GM21576 (cell line): ENCODE results near the gene NUP58.
"Not testable (repeated sequence)": the region's sequence is repeated elsewhere in the genome, so short reads cannot be mapped to it uniquely, and the experiment has no call there.

Experiments used
- ATAC-seq: cut with Tn5 transposase; IDR thresholded peaks from one replicate; pipeline ENCODE4 v1.9.1; 2021; ENCODE audit warnings: mild to moderate bottlenecking, moderate library complexity; ENCODE audit not compliant: unreplicated experiment

The NUP58 gene

GRCh38 chr13:25300861-25301346 is 521 bp upstream of the NUP58 start:
- ATAC-seq = no peak

GRCh38 chr13:25302121-25302520 is 696 bp downstream of the NUP58 start:
- no peak for ATAC-seq

- no peak for ATAC-seq
Observed at GRCh38 chr13:25306671-25307464, 5.4 kb downstream of the NUP58 start.

GRCh38 chr13:25310891-25311290 is 9.5 kb downstream of the NUP58 start:
- ATAC-seq = no peak

GRCh38 chr13:25318946-25319345 is 17.5 kb downstream of the NUP58 start:
- ATAC-seq = not testable (repeated sequence)

GRCh38 chr13:25319771-25320170 is 18.3 kb downstream of the NUP58 start:
- no peak for ATAC-seq

- no peak for ATAC-seq
Observed at GRCh38 chr13:25324100-25324499, 22.7 kb downstream of the NUP58 start.

- ATAC-seq = no peak
Observed at GRCh38 chr13:25329706-25330105, 28.3 kb downstream of the NUP58 start.

- no peak for ATAC-seq
Observed at GRCh38 chr13:25330541-25330940, 29.1 kb downstream of the NUP58 start.

GRCh38 chr13:25335856-25336255 is 34.4 kb downstream of the NUP58 start:
- no peak for ATAC-seq

GRCh38 chr13:25345576-25345975 is 44.2 kb downstream of the NUP58 start:
- ATAC-seq = no peak

- no peak for ATAC-seq
Observed at GRCh38 chr13:25347151-25347550, 45.7 kb downstream of the NUP58 start.

GRCh38 chr13:25351404-25351803 is 50.0 kb downstream of the NUP58 start:
- ATAC-seq = no peak

GRCh38 chr13:25352230-25352629 is 50.8 kb downstream of the NUP58 start:
- no peak for ATAC-seq

- no peak for ATAC-seq
Observed at GRCh38 chr13:25352806-25353205, 51.4 kb downstream of the NUP58 start.

- ATAC-seq = no peak
Observed at GRCh38 chr13:25353344-25353743, 51.9 kb downstream of the NUP58 start.

GRCh38 chr13:25354377-25354776 is 53.0 kb downstream of the NUP58 start:
- ATAC-seq = no peak

GRCh38 chr13:25360443-25360842 is 59.0 kb downstream of the NUP58 start:
- ATAC-seq = not testable (repeated sequence)

- no peak for ATAC-seq
Observed at GRCh38 chr13:25365720-25366235, 64.4 kb downstream of the NUP58 start.

GRCh38 chr13:25371158-25371874 is 69.9 kb downstream of the NUP58 start:
- no peak for ATAC-seq

GRCh38 chr13:25371875-25372283 is 70.5 kb downstream of the NUP58 start, which contains the start of gene ATP8A2:
Gene ATP8A2 (plus strand): TSS chr13:25371974. CDS start chr13:25372213, 239 bp downstream.
- no peak for ATAC-seq
